GM12892 (cell line): ENCODE data around the gene COG5.

Source experiments
- POLR2A ChIP-seq: IDR thresholded peaks from 2 replicates; pipeline ENCODE4 v1.6.1; 2011; ENCODE audit warnings: low read depth, low read length, control low read depth
- POLR2AphosphoS5 ChIP-seq: IDR thresholded peaks from 2 replicates; pipeline ENCODE4 v1.6.1; 2011; ENCODE audit warnings: low read depth, low read length, control low read depth
- TAF1 ChIP-seq: IDR thresholded peaks from 2 replicates; pipeline ENCODE4 v1.6.1; 2011; ENCODE audit warnings: low read depth, mild to moderate bottlenecking, control low read depth, low read length, borderline replicate concordance

DNA sequence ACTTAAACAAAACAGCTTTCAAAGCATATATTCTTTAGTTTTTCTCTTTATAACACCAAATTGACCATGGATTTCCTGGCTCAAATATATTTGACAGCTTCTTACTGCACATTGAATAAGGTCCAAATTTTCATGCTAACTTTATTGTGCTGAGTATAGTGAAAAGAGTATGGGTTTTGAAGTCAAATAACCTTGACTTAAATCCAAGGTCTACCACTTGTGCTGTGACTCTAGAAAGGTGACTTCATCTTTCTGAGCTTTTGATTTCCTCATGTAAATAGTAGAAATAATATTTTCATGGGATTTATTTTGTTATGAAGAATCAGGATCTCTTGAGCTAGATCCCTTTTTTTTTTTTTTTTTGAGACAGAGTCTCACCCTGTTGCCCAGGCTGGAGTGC, 233.2 kb downstream of the COG5 start:
- TF ChIP-seq POLR2A, result no peak
- TF ChIP-seq POLR2AphosphoS5, result no peak
- TF ChIP-seq TAF1, result no peak
